Middle frontal gyrus (tissue), 1 donor: ENCODE measurements around the gene ELFN2.

Source experiments
- DNase-seq: peaks from one replicate; pipeline ENCODE4 v3.0.0-alpha.2; 2015; ENCODE audit warnings: low spot score; ENCODE audit errors: extremely low spot score

ELFN2 gene

DNA sequence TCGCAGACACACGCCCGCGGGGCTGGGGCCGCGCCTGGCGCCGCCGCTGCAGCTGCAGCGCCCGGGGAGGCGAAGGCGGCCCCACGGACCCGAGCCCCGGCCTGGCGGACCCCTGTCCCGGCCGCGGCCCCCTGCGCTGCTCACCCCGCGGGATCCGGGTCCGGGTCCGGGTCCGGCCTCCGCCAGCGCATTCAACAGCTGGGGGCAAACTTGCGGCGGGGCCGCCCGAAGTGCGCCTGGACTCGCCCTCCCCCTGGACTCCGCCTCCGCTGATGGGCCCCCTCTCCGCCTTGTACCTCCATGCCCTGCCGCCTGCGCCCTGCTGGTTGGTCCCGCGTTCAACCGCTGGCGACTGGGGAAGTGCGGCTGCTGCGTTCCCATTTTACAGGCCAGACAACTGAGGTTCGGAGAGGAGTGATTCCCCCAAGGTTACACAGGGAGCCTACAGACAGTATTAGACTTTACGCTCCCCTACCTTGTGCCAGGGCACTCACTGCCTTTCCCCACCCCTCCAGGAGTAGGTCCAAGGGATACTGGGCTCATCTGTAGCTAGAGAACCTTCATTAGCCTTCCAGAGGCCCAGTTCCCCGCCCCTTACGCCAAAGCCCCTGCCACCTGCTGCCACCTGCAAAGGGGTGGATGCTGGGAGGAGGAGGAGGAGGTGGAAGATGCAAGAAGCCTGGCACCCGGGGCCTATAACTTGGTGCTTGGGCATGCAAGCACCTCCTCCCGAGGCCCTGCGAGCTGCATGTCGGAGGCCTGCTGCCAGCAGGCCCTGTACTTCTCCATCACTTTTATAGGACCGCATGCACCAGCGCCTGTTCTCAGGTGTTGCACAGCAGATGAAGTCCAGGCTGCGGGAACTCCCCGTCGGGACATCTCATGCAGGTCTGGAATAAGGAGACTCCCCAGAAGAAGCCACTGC, 694 bp upstream of the ELFN2 start:
- no peak for DNase-seq

GRCh38 chr22:37426706-37427134, 559 bp downstream of the ELFN2 start:
- no peak for DNase-seq

DNA sequence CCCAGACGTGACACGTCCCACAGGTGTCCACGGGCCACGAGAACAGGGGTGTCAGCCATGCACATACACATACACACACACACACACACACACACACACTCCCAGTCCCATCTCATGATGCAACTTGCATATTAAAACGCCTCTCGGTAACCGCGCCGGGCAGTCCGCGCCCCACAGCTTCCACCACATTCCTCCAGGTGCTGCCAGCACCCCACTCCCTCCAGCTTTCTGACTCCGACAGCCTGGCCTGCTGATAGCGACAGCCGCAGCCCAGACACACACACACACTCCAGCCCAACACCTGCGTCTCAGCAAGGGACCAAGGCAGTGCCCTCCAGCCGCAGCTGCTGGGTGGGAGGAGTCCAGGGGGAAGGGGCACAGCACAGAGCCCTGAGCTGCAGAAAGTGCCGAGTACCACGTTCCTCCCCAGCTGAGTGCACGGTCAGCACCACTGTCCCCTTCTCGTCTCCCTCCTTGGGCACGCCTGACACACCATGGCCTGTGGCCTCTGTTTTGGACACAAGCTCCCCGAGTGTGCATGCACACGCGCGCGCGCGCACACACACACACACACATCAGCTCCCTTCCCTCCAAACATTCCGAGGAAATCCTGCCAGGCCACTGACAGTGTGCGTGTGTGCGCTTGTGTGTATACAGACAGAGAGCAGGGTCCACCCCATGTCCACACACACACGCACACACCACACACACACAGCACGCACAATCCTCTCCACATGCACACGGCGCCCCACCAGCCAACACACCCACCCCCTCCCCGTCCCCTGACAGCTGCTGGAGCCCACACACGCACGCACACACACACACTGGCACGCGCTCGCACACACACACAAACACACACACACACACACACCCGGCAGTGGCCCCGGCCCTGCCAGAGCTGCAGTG, 1.2 kb downstream of the ELFN2 start:
- no peak for DNase-seq

GRCh38 chr22:37425369-37425768, 1.9 kb downstream of the ELFN2 start:
- DNase-seq: no peak

DNA sequence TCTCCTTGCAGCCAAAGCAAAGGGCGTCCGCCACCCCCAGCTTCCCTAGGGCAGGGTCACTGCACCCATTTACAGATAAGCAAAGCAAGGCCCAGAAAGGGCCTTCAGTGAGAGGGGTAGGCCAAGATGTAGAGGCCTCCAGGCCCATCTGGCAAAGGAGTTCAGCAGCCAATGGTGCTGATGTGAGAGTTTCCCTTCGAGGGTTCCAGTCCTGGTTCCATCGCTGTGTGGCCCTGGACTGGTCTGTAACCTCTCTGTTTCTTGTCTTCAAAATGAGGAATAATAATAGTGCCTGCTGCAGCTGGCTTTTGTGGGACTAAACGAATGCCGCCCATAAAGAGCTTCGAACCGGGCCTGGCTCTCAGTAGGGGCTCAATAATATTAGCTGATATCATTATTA, 4.0 kb downstream of the ELFN2 start:
- DNase-seq: no peak

DNA sequence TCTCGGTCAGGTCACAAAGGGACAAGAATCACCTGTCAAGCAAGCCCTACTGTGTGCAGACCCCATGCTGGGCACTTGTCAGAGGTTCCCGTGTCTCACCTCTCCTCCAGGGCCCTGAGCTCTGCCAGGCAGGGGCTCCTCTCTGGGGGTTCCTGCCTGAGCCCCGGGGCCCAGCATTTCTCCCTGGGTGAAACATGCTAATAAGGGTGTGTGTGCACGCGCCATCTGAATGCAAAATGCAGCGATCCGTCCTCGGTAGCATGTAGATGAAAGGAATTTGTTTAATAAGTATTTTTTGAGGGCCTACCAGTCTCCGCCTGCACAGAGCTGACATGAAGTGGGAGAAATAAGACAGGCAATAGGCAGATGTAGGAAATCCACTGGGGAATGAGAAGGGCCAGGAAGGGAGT, 5.8 kb downstream of the ELFN2 start:
- DNase-seq: no peak

- DNase-seq: no peak
Observed at GRCh38 chr22:37420686-37421467, 6.4 kb downstream of the ELFN2 start.

DNA sequence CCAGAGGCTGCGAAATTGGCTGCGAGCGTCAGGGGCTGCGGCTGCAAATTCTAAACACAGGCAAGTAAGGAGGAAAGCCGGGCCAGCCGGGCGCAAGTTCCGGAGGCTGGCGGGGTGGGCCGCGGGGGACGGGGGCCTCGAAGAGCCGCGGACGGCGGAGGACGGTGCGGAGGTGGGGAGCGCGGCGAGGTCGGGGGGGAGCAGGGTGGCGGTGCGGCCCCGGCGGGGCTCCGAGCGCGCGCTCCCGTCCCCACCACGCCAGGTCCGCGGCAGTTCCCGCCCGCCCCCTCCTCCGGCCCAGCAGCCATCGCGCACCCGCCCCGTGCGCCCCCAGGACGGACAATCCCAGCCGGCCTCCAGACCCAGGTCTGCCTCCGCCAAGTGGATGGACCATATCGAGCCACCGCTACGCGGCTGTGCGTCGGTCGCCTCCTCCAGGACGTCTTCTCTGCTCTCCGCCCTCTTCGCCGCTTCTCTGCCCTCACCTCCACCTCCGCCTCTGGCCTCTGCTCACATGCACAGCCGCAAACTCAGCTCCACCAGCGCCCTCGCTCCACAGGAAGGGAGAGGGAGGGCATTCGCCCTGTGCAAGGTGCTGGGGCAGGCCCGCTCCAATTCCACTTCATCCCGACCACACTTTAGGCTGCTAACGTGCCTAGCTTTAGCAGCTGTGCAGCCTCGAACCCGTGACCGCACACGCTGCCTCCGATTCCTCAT, 7.2 kb downstream of the ELFN2 start:
- no peak for DNase-seq

DNA sequence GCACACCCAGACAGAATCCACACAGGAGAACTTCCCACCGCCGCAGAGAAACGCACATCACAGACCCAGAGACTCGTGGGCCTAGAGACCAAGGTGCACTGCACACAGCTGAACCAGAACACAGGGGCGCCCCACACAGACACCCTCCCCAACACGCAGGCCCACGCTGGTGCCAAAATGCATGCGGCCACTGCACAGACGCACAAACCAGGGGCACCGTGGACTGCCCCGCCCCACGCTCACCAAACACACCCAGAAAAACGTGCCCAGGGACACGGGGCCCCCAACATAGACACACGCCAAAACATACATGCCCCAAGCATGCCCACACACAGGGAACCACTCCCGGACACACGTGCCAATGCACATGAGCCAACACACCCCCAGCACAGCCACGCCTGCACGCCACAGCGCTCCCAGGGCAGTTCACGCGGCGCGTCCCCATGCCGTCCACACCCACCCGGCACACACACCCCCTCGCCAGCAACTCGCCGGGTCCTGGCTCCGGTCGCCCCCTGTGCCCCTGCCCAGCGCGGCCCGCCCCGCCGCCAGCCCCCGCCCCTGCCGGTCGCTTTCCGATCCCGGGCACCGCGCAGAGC, 7.8 kb downstream of the ELFN2 start:
- no peak for DNase-seq

GRCh38 chr22:37418627-37419369, 8.5 kb downstream of the ELFN2 start:
- no peak for DNase-seq

DNA sequence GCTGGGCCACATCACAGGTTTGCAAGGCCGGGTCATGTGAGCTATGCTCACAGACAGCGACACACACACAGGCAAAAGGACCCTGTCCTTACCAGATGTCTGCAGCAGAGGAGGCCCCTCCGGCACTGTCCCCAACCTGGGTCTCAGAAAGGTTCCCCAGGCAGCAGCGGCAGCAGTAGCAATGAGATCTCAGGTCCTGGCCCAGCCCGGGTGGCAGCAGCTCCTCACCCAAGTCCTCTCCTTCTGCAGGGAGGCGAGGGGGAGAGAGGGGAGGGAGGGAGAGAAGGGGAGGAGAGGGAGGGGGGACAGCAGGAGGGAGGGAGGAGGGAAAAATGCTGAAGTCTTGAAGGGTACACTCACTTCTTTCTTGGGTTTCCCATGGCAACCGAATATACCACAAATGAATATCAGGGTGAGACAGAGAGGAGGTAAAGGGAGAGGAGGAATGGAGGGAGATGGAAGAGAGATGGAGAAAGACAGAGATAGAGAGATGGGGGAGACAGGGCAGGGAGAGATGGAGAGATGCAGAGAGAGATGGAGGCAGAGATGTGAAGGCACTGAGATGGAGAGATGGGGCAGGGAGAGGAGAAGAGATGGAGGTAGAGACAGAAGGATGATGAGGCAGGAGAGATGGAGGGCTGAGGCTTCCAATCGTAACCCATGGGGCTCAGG, 9.5 kb downstream of the ELFN2 start:
- DNase-seq: no peak

- DNase-seq: no peak
Observed at GRCh38 chr22:37417264-37417663, 10.0 kb downstream of the ELFN2 start.

DNA sequence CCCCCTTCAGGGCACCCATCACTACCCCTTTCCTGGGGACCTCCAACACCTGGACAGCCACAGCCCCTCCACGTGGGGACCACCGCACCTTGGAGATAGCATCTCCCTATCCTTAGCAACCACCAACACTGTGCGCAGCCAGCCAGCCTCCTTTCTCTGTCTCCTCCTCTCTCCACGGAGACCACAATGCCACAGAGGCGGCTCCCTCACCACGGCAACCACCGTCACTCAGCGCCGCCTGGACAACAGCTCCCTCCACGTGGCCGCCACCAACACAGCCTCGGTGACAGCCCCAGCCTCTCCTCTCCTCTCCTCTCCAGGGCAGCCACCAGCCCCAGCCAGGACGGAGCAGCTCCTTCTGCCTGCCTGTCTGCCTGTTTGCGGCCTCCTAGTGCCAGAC, 10.5 kb downstream of the ELFN2 start:
- DNase-seq: peak; percentile 57

DNA sequence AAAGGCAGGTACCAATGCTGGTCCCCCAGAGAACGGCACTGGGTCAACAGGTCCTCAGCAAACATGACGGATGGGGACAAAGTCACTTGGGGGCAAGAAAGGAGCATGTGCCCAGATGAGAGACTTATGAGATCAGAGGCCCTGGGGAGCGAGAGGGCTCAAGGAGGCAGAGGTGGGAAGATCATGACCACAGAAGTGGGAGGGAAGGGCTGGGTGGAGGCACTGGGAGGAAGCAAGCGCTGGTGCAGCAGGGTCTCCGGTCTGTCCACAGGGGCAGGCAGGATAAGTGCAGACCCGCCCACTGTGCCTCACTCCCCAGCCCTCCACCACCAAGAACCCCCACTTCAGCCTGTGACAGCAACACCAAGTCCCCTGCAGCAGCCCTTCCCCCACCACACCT, 10.9 kb downstream of the ELFN2 start:
- DNase-seq: no peak

GRCh38 chr22:37415210-37415609, 12.1 kb downstream of the ELFN2 start:
- DNase-seq: no peak

- DNase-seq: no peak
Observed at GRCh38 chr22:37414288-37414687, 13.0 kb downstream of the ELFN2 start.

- no peak for DNase-seq
Observed at GRCh38 chr22:37413546-37413945, 13.7 kb downstream of the ELFN2 start.

- no peak for DNase-seq
Observed at GRCh38 chr22:37412495-37413250, 14.6 kb downstream of the ELFN2 start.
